ENCODE measurements around the gene SMARCE1. TPM values are rescaled to one million over a fixed set of nuclear protein-coding genes. Genes with fewer than 3 reads are reported as not detected.

SMARCE1 gene
- total and polyA plus RNA-seq, 9 of the 15 experiments (the other 6 are each of a cell fraction or from before 2014, with no cell fraction given), result 64.1 to 142 (median 114) TPM

- ATAC-seq, result no peak
- CTCF ChIA-PET (ENCODE audit: low intra/inter-chr PET ratio), result no interaction called here
- no peak for FAIRE-seq
- WGBS (ENCODE audit: insufficient coverage, low coverage, missing lambda C conversion rate), result 88% methylated on average over 2 of the region's 2 CpGs
- no peaks in the 10 kb centered on the region for H3K9me3 ChIP-seq (replicated peaks; ENCODE audit: control insufficient read depth, insufficient read depth, low read depth, low read length)
- H3K9ac ChIP-seq (ENCODE audit: insufficient read depth in 1 of 2, low read depth in 2 of 2, low read length in 2 of 2), result no peak overlapping the region
- in situ Hi-C loops (cut with MboI), result no loop called here
- H3K4me1 ChIP-seq (replicated peaks in 1 of 2; ENCODE audit: control insufficient read depth in 2 of 2, insufficient read depth in 2 of 2, low read length in 2 of 2), result no peaks in the 10 kb centered on the region; a peak in 1 of 5 replicates
- no peak overlapping the region for H2AFZ ChIP-seq (ENCODE audit: low read depth, low read length)
- H3K27me3 ChIP-seq (ENCODE audit: control insufficient read depth in 2 of 2, insufficient read depth in 2 of 2, low read length in 2 of 2), result no peaks in the 10 kb centered on the region
- no peak overlapping the region for H3K4me2 ChIP-seq (ENCODE audit: insufficient read depth, low read length)
- no peaks in the 10 kb centered on the region for H3K9me1 ChIP-seq (ENCODE audit: control insufficient read depth, insufficient read depth, low read length)
- H3K79me2 ChIP-seq (ENCODE audit: control insufficient read depth, insufficient read depth, low read length), result peaks cover 41% of the 10 kb centered on the region; the same call in 2 of the 3 replicates
- intact Hi-C loops (cut with micrococcal nuclease), result no loop called here
- POLR2A ChIA-PET, result no interaction called here
- no TSS peak for BruUV-seq (replicated peaks)
- 0 out of 2 replicates have a peak, but pooled peaks cover 5% of the 10 kb centered on the region for H4K20me1 ChIP-seq (replicated peaks; ENCODE audit: control insufficient read depth, insufficient read depth, low read length)
- peaks cover 99% of the 10 kb centered on the region for H3K36me3 ChIP-seq (ENCODE audit: control insufficient read depth, insufficient read depth, low read length)
- TF ChIP-seq FOXK1 (CRISPR knock-in tag; IDR thresholded peaks at IDR 0.05; ENCODE audit: borderline replicate concordance), result no peak
- TF ChIP-seq MTA1 (IDR thresholded peaks at IDR 0.05; ENCODE audit: borderline replicate concordance), result no peak
- TF ChIP-seq NCOA1 (IDR thresholded peaks at IDR 0.05; ENCODE audit: low read depth), result no peak
- TF ChIP-seq ZNF41 (CRISPR knock-in tag; conservative IDR thresholded peaks at IDR 0.05), result no peak
- TF ChIP-seq UBTF (IDR thresholded peaks at IDR 0.05; ENCODE audit: borderline replicate concordance in 1 of 2, low read depth in 2 of 2, low read length in 2 of 2), result no peak
- TF ChIP-seq STAT5A (IDR thresholded peaks at IDR 0.05; ENCODE audit: borderline replicate concordance, low read length), result no peak
- no peak for TF ChIP-seq ZSCAN32 (CRISPR knock-in tag; IDR thresholded peaks at IDR 0.05)
- no peak for TF ChIP-seq KDM4B (IDR thresholded peaks at IDR 0.05; ENCODE audit: borderline replicate concordance in 2 of 2, low read depth in 1 of 2)
- no peak for TF ChIP-seq MAZ (CRISPR knock-in tag; conservative IDR thresholded peaks at IDR 0.05 in 1 of 2, IDR thresholded peaks at IDR 0.05 in 1 of 2)
- TF ChIP-seq FIP1L1 (IDR thresholded peaks at IDR 0.05; ENCODE audit: low read depth, low read length, poor library complexity, severe bottlenecking), result no peak
- no peak for TF ChIP-seq ELK3 (CRISPR knock-in tag; IDR thresholded peaks at IDR 0.05)
- H3K4me3 ChIP-seq, result no peak overlapping the region
- DNase-seq (ENCODE audit: extremely low read depth in 1 of 4, low spot score in 3 of 4), result no peak
- H3K27ac ChIP-seq (ENCODE audit: extremely low read depth, low read depth, low read length), result no peak overlapping the region
Measured at GRCh38 chr17:40637931-40638330, 9.7 kb downstream of the SMARCE1 start.
